GM12878 (cell line): ENCODE results near the gene CCNY. TPM values are rescaled to one million over a fixed set of nuclear protein-coding genes. Genes with fewer than 3 reads are reported as not detected.

Experiments
- ATAC-seq: fragments of 200-7000 bp; cut with Tn5 transposase; 3 replicates; pipeline ENCODE4 v1.9.1; 2020; ENCODE audit warnings: mild to moderate bottlenecking, moderate library complexity
- BruUV-seq: library from RNA; stranded (reverse); fragments of 400-500 nt; replicated peaks from 2 replicates; lab custom pipeline; 2021; lab: Mats Ljungman, UMichigan
- CTCF ChIA-PET: fragments of 300-600 bp; sonication (Branson Sonifier 250); formaldehyde crosslinking; extraction: SDS; loops from one replicate; lab custom pipeline; 2021; ENCODE audit warnings: inconsistent platforms; lab: Yijun Ruan, JAX
- POLR2A ChIA-PET: fragments of 350-600 bp; formaldehyde crosslinking; extraction: SDS; loops from one replicate; lab custom pipeline; 2021; ENCODE audit warnings: inconsistent platforms; lab: Charles Lee
- RAD21 ChIA-PET: fragments of 300-600 bp; sonication (Branson Sonifier 250); formaldehyde crosslinking; loops from one replicate; lab custom pipeline; 2023; ENCODE audit warnings: antibody characterized with exemption; ENCODE audit not compliant: unreplicated experiment; lab: Charles Lee
- SMC1A ChIA-PET: fragments of 300-600 bp; sonication (Branson Sonifier 250); formaldehyde crosslinking; loops from one replicate; lab custom pipeline; 2023; ENCODE audit not compliant: unreplicated experiment, uncharacterized antibody; lab: Charles Lee
- DNase-seq: peaks from one replicate; pipeline ENCODE4 v3.0.0-alpha.2; 2011; ENCODE audit warnings: low read depth, low spot score
- FAIRE-seq: peaks from 3 replicates; lab custom pipeline; 2011; peaks lifted over from hg19 to GRCh38; lab: Jason Lieb, UNC
- H2AFZ ChIP-seq: 2 replicates; pipeline ENCODE4 v1.6.0; 2011; ENCODE audit warnings: low read depth, low read length, control low read depth; ENCODE audit not compliant: control insufficient read depth
- H3K27ac ChIP-seq: 2 replicates; pipeline ENCODE4 v1.5.1; 2011; ENCODE audit warnings: control low read depth; ENCODE audit not compliant: control insufficient read depth, insufficient read depth
- H3K27me3 ChIP-seq, 2 experiments: replicated peaks in 1 of 2; 2 replicates each; pipeline versions ENCODE4 v1.6.0 to v1.6.1; 2011; ENCODE audit warnings: low read length in 1 of 2; ENCODE audit not compliant: control insufficient read depth in 2 of 2, insufficient read depth in 2 of 2
- H3K36me3 ChIP-seq, 2 experiments: 2 replicates each; pipeline ENCODE4 v1.5.1; 2011; ENCODE audit warnings: low read length in 1 of 2; ENCODE audit not compliant: control insufficient read depth in 2 of 2, insufficient read depth in 2 of 2
- H3K4me1 ChIP-seq: 2 replicates; pipeline ENCODE4 v1.6.1; 2011; ENCODE audit warnings: mild to moderate bottlenecking, low read length, moderate library complexity, mixed read lengths; ENCODE audit not compliant: control insufficient read depth, insufficient read depth
- H3K4me2 ChIP-seq: 2 replicates; pipeline ENCODE4 v1.6.0; 2011; ENCODE audit warnings: control low read depth; ENCODE audit not compliant: control insufficient read depth, insufficient read depth
- H3K4me3 ChIP-seq: fragments of 200-600 bp; sonication (generic); 2 replicates; pipeline ENCODE4 v1.5.1; 2016
- H3K79me2 ChIP-seq: 2 replicates; pipeline ENCODE4 v1.6.0; 2011; ENCODE audit warnings: low read length; ENCODE audit not compliant: control insufficient read depth, insufficient read depth
- H3K9ac ChIP-seq: 2 replicates; pipeline ENCODE4 v1.8.0; 2011; ENCODE audit warnings: low read length, control low read depth, mixed read lengths; ENCODE audit not compliant: control insufficient read depth, insufficient read depth
- H3K9me3 ChIP-seq: replicated peaks from 3 replicates; pipeline ENCODE4 v1.5.1; 2011; ENCODE audit warnings: mild to moderate bottlenecking, low read length; ENCODE audit not compliant: control insufficient read depth, insufficient read depth
- H4K20me1 ChIP-seq: 2 replicates; pipeline ENCODE4 v1.6.0; 2011; ENCODE audit not compliant: control insufficient read depth, insufficient read depth
- CHD1 ChIP-seq: IDR thresholded peaks from 2 replicates; pipeline ENCODE4 v1.6.1; 2012; ENCODE audit warnings: low read depth, low read length, improper control_type of control experiment
- CHD4 ChIP-seq: fragments of 200-600 bp; sonication (generic); IDR thresholded peaks from 2 replicates; pipeline ENCODE4 v1.6.1; 2016; ENCODE audit warnings: mild to moderate bottlenecking
- DPF2 ChIP-seq: fragments of 450-650 bp; IDR thresholded peaks from 2 replicates; pipeline ENCODE4 v1.6.1; 2017; ENCODE audit warnings: mild to moderate bottlenecking
- E4F1 ChIP-seq: fragments of 450-650 bp; IDR thresholded peaks from 2 replicates; pipeline ENCODE4 v1.6.1; 2018; ENCODE audit warnings: borderline replicate concordance, mild to moderate bottlenecking; ENCODE audit not compliant: partially characterized antibody
- JUNB ChIP-seq: IDR thresholded peaks from 2 replicates; pipeline ENCODE4 v1.6.1; 2016; ENCODE audit warnings: antibody characterized with exemption, mild to moderate bottlenecking
- NFXL1 ChIP-seq: fragments of 450-650 bp; IDR thresholded peaks from 2 replicates; pipeline ENCODE4 v1.6.1; 2017; ENCODE audit warnings: antibody characterized with exemption, mild to moderate bottlenecking, borderline replicate concordance
- RUNX3 ChIP-seq: IDR thresholded peaks from 2 replicates; pipeline ENCODE4 v1.6.1; 2012; ENCODE audit warnings: low read length, inconsistent platforms
- SRF ChIP-seq, 2 experiments: IDR thresholded peaks; 2 replicates each; pipeline ENCODE4 v1.6.1; 2011; ENCODE audit warnings: low read depth in 2 of 2, low read length in 2 of 2, mild to moderate bottlenecking in 1 of 2, moderate library complexity in 1 of 2
- TAF1 ChIP-seq: IDR thresholded peaks from 2 replicates; pipeline ENCODE4 v1.6.1; 2011; ENCODE audit warnings: mild to moderate bottlenecking, low read depth, low read length, borderline replicate concordance
- TCF3 ChIP-seq: IDR thresholded peaks from 2 replicates; pipeline ENCODE4 v1.6.1; 2012; ENCODE audit warnings: low read depth, mild to moderate bottlenecking, low read length, borderline replicate concordance; ENCODE audit not compliant: insufficient read depth
- TCF7 ChIP-seq: IDR thresholded peaks from 2 replicates; pipeline ENCODE4 v1.6.1; 2014; ENCODE audit warnings: antibody characterized with exemption, borderline replicate concordance
- WGBS: methylation state at CpG from one replicate; pipeline ENCODE4 v1.1.6; 2016; ENCODE audit warnings: low lambda C conversion rate; ENCODE audit not compliant: insufficient replicate concordance, insufficient coverage; ENCODE audit errors: missing lambda C conversion rate; 5-methylcytosine and 5-hydroxymethylcytosine counted together
- in situ Hi-C: fragments of 300-500 bp; cut with MboI; formaldehyde crosslinking; loops from 9 replicates; pipeline ENCODE4 v1.14.3; 2018; ENCODE audit warnings: mixed read lengths
- intact Hi-C: fragments of 100-400 bp; cut with micrococcal nuclease; formaldehyde crosslinking; loops from one replicate; pipeline ENCODE4 v1.14.2; 2022; ENCODE audit not compliant: unreplicated experiment
- polyA plus RNA-seq, 11 experiments: library from polyadenylated mRNA; depleted of rRNA in 4 of 11; unstranded in 6 of 11; stranded (reverse) in 5 of 11; fragments of >200 nt; fragmentation: Nextera tagmentation in 4 of 11; fragmentation: Illumina TruSeq in 1 of 11; extraction: Ambion mirVana in 4 of 11; extraction: Trizol in 1 of 11; gene quantifications; 1 replicate in 1 of 11; 2 replicates in 10 of 11; pipeline versions ENCODE4 v1.2.1 to v1.2.3, GENCODE V29; 2011 to 2016; ENCODE audit warnings: inconsistent platforms in 2 of 11, missing spikeins in 2 of 11, low read depth in 1 of 11
- total RNA-seq, 4 experiments: library from RNA; depleted of rRNA in 3 of 4; stranded (reverse); fragments of >200 nt in 3 of 4; fragmentation: Illumina TruSeq in 1 of 4; extraction: Trizol in 1 of 4; gene quantifications; 2 replicates each; pipeline versions ENCODE4 v1.2.1 to v1.2.3, GENCODE V29; 2013 to 2021
- TF ChIP-seq, protein P1 (sequence below): fragments of 450-650 bp; IDR thresholded peaks from 2 replicates; pipeline ENCODE4 v1.6.1; 2016; ENCODE audit warnings: mild to moderate bottlenecking, moderate library complexity, borderline replicate concordance

The CCNY gene
- total and polyA plus RNA-seq, 10 of the 15 experiments (the other 5 are each of a cell fraction or from before 2014, with no cell fraction given): 3.6 to 50.0 (median 26.1) TPM

- ATAC-seq: no peak
- TF ChIP-seq TCF7 (no peak), CHD4 (no peak)
- Histone ChIP-seq H3K4me1 (no peaks in the 10 kb centered on the region), H3K27ac (no peak overlapping the region), H3K9ac (no peak overlapping the region), H3K9me3 (no peaks in the 10 kb centered on the region), H3K4me3 (no peak overlapping the region), H3K79me2 (no peaks in the 10 kb centered on the region; the same call in none of the 2 replicates), H3K36me3 (no peaks in the 10 kb centered on the region; a peak in 1 of 4 replicates), H3K4me2 (no peak overlapping the region), H2AFZ (no peak overlapping the region), H4K20me1 (no peaks in the 10 kb centered on the region), H3K27me3 (no peaks in the 10 kb centered on the region)
- no peak for FAIRE-seq
- CTCF ChIA-PET: no interaction called here
- BruUV-seq: no TSS peak
- POLR2A ChIA-PET: no interaction called here
- no peak for DNase-seq
- intact Hi-C loops (no loop called here), in situ Hi-C loops (no loop called here)
- SMC1A ChIA-PET: no interaction called here
- RAD21 ChIA-PET: interaction anchor here (0.6 kb wide), 1 partner anchor 940 kb away, joined by 4 read pairs; no protein-coding TSS in a partner anchor
- 90% methylated on average over 8 of the region's 8 CpGs for WGBS
Measured at GRCh38 chr10:35424680-35425285, 88.5 kb downstream of the CCNY start.

DNA sequence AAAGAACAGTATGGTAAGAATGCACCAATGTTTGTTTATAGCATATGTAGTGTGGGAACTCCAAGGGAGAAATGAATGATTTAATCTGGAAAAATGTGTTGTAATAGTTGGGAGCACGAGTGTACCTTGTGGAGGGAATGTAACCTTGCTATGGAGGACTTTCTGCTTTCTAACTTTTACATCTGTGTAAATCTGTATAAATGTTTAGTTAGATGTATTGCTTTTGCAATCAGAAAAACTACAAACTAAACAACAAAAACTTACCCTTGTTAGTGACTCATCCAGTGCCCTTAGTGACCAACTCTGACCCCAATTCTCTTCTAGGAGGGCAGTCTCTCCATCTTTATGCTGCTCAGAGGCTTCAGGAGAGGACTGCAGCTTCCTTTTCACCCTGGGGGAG lies 89.3 kb downstream of the CCNY start:
- H3K27ac ChIP-seq: no peak overlapping the region
- no peak for FAIRE-seq
- H3K36me3 ChIP-seq: no peaks in the 10 kb centered on the region; a peak in 1 of 4 replicates
- H4K20me1 ChIP-seq: no peaks in the 10 kb centered on the region
- H3K4me1 ChIP-seq: no peaks in the 10 kb centered on the region
- H2AFZ ChIP-seq: no peak overlapping the region
- no peak for ATAC-seq
- SMC1A ChIA-PET: no interaction called here
- POLR2A ChIA-PET: no interaction called here
- in situ Hi-C loops (no loop called here), intact Hi-C loops (no loop called here)
- 96% methylated on average over 1 of the region's 1 CpG for WGBS
- H3K9me3 ChIP-seq: no peaks in the 10 kb centered on the region
- no peak overlapping the region for H3K4me2 ChIP-seq
- H3K4me3 ChIP-seq: no peak overlapping the region
- no peaks in the 10 kb centered on the region; the same call in none of the 2 replicates for H3K79me2 ChIP-seq
- no peak overlapping the region for H3K9ac ChIP-seq
- no peaks in the 10 kb centered on the region for H3K27me3 ChIP-seq
- RAD21 ChIA-PET: no interaction called here
- CTCF ChIA-PET: no interaction called here
- DNase-seq: no peak
- BruUV-seq: no TSS peak
- TF ChIP-seq JUNB (no peak), SRF (IDR thresholded peaks at IDR 0.05; ENCODE audit: low read depth in 2 of 2, low read length in 2 of 2) (no peak), DPF2 (no peak), TCF3 (no peak), TAF1 (no peak), CHD1 (no peak), E4F1 (no peak), NFXL1 (no peak), RUNX3 (no peak)
- TF ChIP-seq, protein P1, sequence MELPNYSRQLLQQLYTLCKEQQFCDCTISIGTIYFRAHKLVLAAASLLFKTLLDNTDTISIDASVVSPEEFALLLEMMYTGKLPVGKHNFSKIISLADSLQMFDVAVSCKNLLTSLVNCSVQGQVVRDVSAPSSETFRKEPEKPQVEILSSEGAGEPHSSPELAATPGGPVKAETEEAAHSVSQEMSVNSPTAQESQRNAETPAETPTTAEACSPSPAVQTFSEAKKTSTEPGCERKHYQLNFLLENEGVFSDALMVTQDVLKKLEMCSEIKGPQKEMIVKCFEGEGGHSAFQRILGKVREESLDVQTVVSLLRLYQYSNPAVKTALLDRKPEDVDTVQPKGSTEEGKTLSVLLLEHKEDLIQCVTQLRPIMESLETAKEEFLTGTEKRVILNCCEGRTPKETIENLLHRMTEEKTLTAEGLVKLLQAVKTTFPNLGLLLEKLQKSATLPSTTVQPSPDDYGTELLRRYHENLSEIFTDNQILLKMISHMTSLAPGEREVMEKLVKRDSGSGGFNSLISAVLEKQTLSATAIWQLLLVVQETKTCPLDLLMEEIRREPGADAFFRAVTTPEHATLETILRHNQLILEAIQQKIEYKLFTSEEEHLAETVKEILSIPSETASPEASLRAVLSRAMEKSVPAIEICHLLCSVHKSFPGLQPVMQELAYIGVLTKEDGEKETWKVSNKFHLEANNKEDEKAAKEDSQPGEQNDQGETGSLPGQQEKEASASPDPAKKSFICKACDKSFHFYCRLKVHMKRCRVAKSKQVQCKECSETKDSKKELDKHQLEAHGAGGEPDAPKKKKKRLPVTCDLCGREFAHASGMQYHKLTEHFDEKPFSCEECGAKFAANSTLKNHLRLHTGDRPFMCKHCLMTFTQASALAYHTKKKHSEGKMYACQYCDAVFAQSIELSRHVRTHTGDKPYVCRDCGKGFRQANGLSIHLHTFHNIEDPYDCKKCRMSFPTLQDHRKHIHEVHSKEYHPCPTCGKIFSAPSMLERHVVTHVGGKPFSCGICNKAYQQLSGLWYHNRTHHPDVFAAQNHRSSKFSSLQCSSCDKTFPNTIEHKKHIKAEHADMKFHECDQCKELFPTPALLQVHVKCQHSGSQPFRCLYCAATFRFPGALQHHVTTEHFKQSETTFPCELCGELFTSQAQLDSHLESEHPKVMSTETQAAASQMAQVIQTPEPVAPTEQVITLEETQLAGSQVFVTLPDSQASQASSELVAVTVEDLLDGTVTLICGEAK: no peak
